Left ventricle myocardium inferior (tissue), 1 donor: ENCODE data around the gene DNAAF2. TPM values are rescaled to one million over a fixed set of nuclear protein-coding genes. Genes with fewer than 3 reads are reported as not detected.

ENCODE experiments used
- DNase-seq: peaks from one replicate; pipeline ENCODE4 v3.0.0-alpha.2; 2020
- H3K27ac ChIP-seq: fragments of 200-600 bp; replicated peaks from 2 replicates; pipeline ENCODE4 v1.8.0; 2021
- H3K27me3 ChIP-seq: fragments of 200-600 bp; 2 replicates; pipeline ENCODE4 v1.8.0; 2021; ENCODE audit warnings: low read depth
- H3K36me3 ChIP-seq: fragments of 200-600 bp; 2 replicates; pipeline ENCODE4 v1.8.0; 2021
- H3K4me1 ChIP-seq: fragments of 200-600 bp; 2 replicates; pipeline ENCODE4 v1.8.0; 2021
- H3K4me3 ChIP-seq: fragments of 200-600 bp; 2 replicates; pipeline ENCODE4 v1.8.0; 2021; ENCODE audit warnings: mild to moderate bottlenecking, moderate library complexity
- H3K9me3 ChIP-seq: fragments of 200-600 bp; replicated peaks from 2 replicates; pipeline ENCODE4 v1.8.0; 2021
- intact Hi-C: fragments of 100-400 bp; cut with micrococcal nuclease; formaldehyde crosslinking; loops from one replicate; pipeline ENCODE4 v1.11.0; 2022
- total RNA-seq: library from RNA; stranded (reverse); fragmentation: NEBNext Ultra II Directional; extraction: Animal tissue kit (Norgen Biotek cat#: 25700); gene quantifications from one replicate; pipeline ENCODE4 v1.2.1, GENCODE V29; 2021
- TF ChIP-seq, protein P1 (sequence below): fragments of 200-600 bp; IDR thresholded peaks from 2 replicates; pipeline ENCODE4 v1.8.0; 2021; ENCODE audit warnings: antibody characterized with exemption, mild to moderate bottlenecking, borderline replicate concordance
- donor health status: DM: no; HTN: yes; CAD: no; lungs with severe emphysema.

Gene DNAAF2
- total RNA-seq, 1 donor from 2014 or later, result 6.2 TPM

DNA sequence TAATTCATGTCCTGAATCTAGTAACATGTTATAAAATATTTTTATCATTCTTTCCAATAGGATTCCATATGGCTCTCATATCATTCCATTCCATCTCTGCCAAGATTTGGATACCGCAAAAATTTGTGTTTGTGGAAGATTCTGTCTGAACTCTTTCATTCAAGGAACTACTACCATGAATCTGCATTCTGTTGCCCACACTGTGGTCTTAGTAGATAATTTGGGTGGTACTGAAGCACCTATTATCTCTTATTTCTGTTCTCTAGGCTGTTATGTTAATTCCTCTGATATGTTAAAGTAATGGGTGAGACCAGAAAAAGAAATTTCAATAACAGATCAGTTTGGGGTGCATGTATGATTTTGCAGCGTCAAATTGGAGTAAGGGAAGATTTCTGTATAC lies 20.8 kb downstream of the DNAAF2 start:
- Histone ChIP-seq H3K36me3 (peaks cover 21% of the 10 kb centered on the region), H3K27me3 (no peaks in the 10 kb centered on the region), H3K4me3 (no peak overlapping the region), H3K27ac (no peak overlapping the region), H3K9me3 (no peaks in the 10 kb centered on the region), H3K4me1 (peaks cover 11% of the 10 kb centered on the region)
- intact Hi-C loops, result no loop called here
- no peak for DNase-seq
- TF ChIP-seq, protein P1, sequence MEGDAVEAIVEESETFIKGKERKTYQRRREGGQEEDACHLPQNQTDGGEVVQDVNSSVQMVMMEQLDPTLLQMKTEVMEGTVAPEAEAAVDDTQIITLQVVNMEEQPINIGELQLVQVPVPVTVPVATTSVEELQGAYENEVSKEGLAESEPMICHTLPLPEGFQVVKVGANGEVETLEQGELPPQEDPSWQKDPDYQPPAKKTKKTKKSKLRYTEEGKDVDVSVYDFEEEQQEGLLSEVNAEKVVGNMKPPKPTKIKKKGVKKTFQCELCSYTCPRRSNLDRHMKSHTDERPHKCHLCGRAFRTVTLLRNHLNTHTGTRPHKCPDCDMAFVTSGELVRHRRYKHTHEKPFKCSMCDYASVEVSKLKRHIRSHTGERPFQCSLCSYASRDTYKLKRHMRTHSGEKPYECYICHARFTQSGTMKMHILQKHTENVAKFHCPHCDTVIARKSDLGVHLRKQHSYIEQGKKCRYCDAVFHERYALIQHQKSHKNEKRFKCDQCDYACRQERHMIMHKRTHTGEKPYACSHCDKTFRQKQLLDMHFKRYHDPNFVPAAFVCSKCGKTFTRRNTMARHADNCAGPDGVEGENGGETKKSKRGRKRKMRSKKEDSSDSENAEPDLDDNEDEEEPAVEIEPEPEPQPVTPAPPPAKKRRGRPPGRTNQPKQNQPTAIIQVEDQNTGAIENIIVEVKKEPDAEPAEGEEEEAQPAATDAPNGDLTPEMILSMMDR, result no peak

DNA sequence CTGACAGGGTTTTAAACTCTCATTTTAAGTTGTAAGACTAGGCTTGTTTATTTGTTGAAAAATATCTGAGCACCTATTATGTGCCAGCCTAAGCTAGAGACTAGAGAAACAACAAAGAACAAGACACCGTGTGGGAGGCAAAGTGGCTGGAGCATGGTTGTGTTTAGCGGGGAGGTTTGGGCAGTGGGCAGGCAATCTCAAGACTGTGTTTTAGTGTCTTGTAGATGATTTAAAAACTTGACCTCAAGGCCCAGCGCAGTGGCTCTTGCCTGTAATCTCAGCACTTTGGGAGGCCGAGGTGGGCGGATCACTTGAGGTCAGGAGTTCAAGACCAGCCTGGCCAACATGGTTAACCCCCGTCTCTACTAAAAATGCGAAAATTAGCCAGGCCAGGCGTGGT lies 22.4 kb downstream of the DNAAF2 start:
- intact Hi-C loops, result no loop called here
- Histone ChIP-seq H3K4me3 (no peak overlapping the region), H3K36me3 (peaks cover 6% of the 10 kb centered on the region), H3K27me3 (no peaks in the 10 kb centered on the region), H3K4me1 (no peaks in the 10 kb centered on the region), H3K27ac (no peak overlapping the region), H3K9me3 (no peaks in the 10 kb centered on the region)
- TF ChIP-seq, protein P1, result no peak
- no peak for DNase-seq

DNA sequence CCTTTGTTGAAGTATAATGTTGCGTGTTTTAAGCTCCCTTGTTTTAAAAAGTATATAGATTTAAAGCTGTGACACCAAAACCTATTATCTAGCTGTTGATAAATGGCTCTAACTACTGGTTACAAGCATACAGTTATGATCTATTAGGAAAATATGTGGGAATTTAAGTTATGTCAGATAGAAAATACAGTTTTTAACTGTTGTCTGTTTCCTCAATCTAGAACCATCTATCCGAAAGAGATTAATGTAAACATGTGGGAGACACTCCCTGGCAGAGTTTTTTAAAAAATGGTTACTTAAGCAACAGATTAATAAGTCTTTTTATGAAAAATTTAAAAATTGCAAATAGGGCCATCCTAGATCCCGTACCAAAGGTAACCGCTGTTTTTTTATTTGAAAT lies 22.8 kb downstream of the DNAAF2 start:
- TF ChIP-seq, protein P1, result no peak
- intact Hi-C loops, result no loop called here
- no peaks in the 10 kb centered on the region for H3K9me3 ChIP-seq
- no peak overlapping the region for H3K4me3 ChIP-seq
- no peaks in the 10 kb centered on the region for H3K27me3 ChIP-seq
- H3K4me1 ChIP-seq, result no peaks in the 10 kb centered on the region
- no peak overlapping the region for H3K27ac ChIP-seq
- H3K36me3 ChIP-seq, result peaks cover 6% of the 10 kb centered on the region
- DNase-seq, result no peak

DNA sequence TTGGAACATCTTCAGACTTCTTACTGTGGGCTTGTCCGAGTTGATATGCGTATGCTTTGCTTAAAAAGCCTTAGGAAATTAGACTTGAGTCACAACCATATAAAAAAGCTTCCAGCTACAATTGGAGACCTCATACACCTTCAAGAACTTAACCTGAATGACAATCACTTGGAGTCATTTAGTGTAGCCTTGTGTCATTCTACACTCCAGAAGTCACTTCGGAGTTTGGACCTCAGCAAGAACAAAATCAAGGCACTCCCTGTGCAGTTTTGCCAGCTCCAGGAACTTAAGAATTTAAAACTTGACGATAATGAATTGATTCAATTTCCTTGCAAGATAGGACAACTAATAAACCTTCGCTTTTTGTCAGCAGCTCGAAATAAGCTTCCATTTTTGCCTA lies 27.5 kb downstream of the DNAAF2 start:
- Histone ChIP-seq H3K27ac (no peak overlapping the region), H3K4me1 (no peaks in the 10 kb centered on the region), H3K27me3 (no peaks in the 10 kb centered on the region), H3K4me3 (no peak overlapping the region), H3K36me3 (peaks cover 14% of the 10 kb centered on the region), H3K9me3 (no peaks in the 10 kb centered on the region)
- intact Hi-C loops, result no loop called here
- TF ChIP-seq, protein P1, result no peak
- no peak for DNase-seq

DNA sequence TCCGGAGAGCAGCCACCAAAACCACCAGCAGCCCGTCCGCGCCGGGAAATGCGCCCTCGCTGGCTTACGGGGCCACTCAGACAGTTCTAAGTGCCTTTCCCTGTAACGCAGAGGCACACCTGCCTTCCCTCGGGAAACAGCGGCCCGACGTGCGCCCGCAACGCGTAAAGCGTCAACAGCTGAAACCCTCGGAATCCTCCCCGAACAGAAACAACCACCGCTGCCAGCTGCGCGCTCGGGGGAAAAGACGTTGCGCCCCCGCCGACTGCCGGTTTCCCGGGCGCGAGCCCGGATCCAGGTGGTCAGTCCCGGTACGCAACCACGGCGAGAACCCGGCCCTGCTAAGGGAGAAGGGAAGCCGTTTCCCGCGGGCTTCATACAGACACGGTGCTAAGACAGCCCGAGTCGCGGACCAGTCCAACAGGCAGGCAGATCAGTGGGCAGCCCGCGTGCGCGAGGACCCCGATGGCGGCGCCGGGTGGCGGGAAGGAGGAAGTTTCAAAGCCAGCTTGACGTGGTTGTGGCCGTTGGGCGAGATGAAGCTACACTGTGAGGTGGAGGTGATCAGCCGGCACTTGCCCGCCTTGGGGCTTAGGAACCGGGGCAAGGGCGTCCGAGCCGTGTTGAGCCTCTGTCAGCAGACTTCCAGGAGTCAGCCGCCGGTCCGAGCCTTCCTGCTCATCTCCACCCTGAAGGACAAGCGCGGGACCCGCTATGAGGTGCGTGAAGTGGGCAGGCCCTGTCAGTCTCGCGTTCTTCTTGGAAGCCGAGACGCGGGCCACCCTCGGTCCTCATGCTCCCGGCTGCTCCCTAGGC lies 36.4 kb downstream of the DNAAF2 start, which contains the start of gene LRR1:
TSS of gene LRR1 (plus strand) at position 456 of the 816 bp plus-strand sequence. CDS start at position 537, 81 bp downstream.
- TF ChIP-seq, protein P1, result no peak
- peak; percentile 88 for DNase-seq
- Histone ChIP-seq H3K4me3 (peak within 1 kb of the TSS; percentile 96), H3K36me3 (peaks cover 4% of the 10 kb centered on the region), H3K4me1 (peaks cover 44% of the 10 kb centered on the region), H3K27ac (peak within 1 kb of the TSS; percentile 96), H3K27me3 (no peaks in the 10 kb centered on the region), H3K9me3 (no peaks in the 10 kb centered on the region)
- intact Hi-C loops, result no loop called here
